Chondrocyte (in vitro differentiated cells): ENCODE measurements around the gene SIL1. TPM values are rescaled to one million over a fixed set of nuclear protein-coding genes. Genes with fewer than 3 reads are reported as not detected.

Experiments
- DNase-seq: peaks from one replicate; pipeline ENCODE4 v3.0.0; 2021; ENCODE audit warnings: mixed read lengths, low spot score
- H3K27ac Mint-ChIP-seq: one replicate; pipeline ENCODE4 v1.8.0; 2021; ENCODE audit warnings: mild to moderate bottlenecking, moderate library complexity, mixed read lengths; ENCODE audit not compliant: unreplicated experiment
- H3K27me3 Mint-ChIP-seq: 2 replicates; pipeline ENCODE4 v1.8.0; 2021; ENCODE audit warnings: low read depth, mixed read lengths
- H3K36me3 Mint-ChIP-seq: 2 replicates; pipeline ENCODE4 v1.8.0; 2021; ENCODE audit warnings: low read depth, mixed read lengths
- H3K4me1 Mint-ChIP-seq: 2 replicates; pipeline ENCODE4 v1.8.0; 2021; ENCODE audit warnings: low read depth, mild to moderate bottlenecking, mixed read lengths
- H3K4me3 Mint-ChIP-seq: one replicate; pipeline ENCODE4 v1.8.0; 2021; ENCODE audit warnings: mild to moderate bottlenecking, moderate library complexity, mixed read lengths; ENCODE audit not compliant: unreplicated experiment
- H3K9me3 Mint-ChIP-seq: 2 replicates; pipeline ENCODE4 v1.8.0; 2021; ENCODE audit warnings: low read depth, mixed read lengths
- CTCF ChIP-seq: fragments of 200-600 bp; sonication (generic); IDR thresholded peaks from 2 replicates; pipeline ENCODE4 v1.5.0; 2021; ENCODE audit warnings: antibody characterized with exemption, mild to moderate bottlenecking, moderate library complexity
- total RNA-seq: library from RNA; stranded (reverse); gene quantifications from 3 replicates; pipeline ENCODE4 v1.2.1, GENCODE V29; 2021

SIL1 gene
- total RNA-seq, 1 donor from 2014 or later = 71.1 TPM

- no peaks in the 10 kb centered on the region for H3K27me3 Mint-ChIP-seq
- peak overlapping the region; percentile 47 for H3K4me3 Mint-ChIP-seq
- DNase-seq = no peak
- peaks cover 35% of the 10 kb centered on the region for H3K4me1 Mint-ChIP-seq
- TF ChIP-seq CTCF = no peak
- H3K36me3 Mint-ChIP-seq = peaks cover 4% of the 10 kb centered on the region
- H3K27ac Mint-ChIP-seq = peak overlapping the region; percentile 97
- no peaks in the 10 kb centered on the region for H3K9me3 Mint-ChIP-seq
These were observed 66.7 kb downstream of the SIL1 start for GRCh38 chr5:139131465-139131864.

GRCh38 chr5:139131062-139131461 is 67.1 kb downstream of the SIL1 start:
- Mint-ChIP-seq H3K36me3 (peaks cover 5% of the 10 kb centered on the region), H3K27me3 (no peaks in the 10 kb centered on the region), H3K9me3 (no peaks in the 10 kb centered on the region), H3K4me3 (peak overlapping the region; percentile 47), H3K27ac (peak overlapping the region; percentile 97), H3K4me1 (peaks cover 35% of the 10 kb centered on the region)
- TF ChIP-seq CTCF = no peak
- DNase-seq = no peak

- no peak for DNase-seq
- TF ChIP-seq CTCF = no peak
- H3K27ac Mint-ChIP-seq = no peak overlapping the region
- no peak overlapping the region for H3K4me3 Mint-ChIP-seq
- H3K9me3 Mint-ChIP-seq = no peaks in the 10 kb centered on the region
- H3K4me1 Mint-ChIP-seq = peaks cover 35% of the 10 kb centered on the region
- H3K27me3 Mint-ChIP-seq = no peaks in the 10 kb centered on the region
- peaks cover 5% of the 10 kb centered on the region for H3K36me3 Mint-ChIP-seq
These were observed 68.0 kb downstream of the SIL1 start for GRCh38 chr5:139130214-139130613.

- no peak overlapping the region for H3K27ac Mint-ChIP-seq
- H3K36me3 Mint-ChIP-seq = peaks cover 7% of the 10 kb centered on the region
- TF ChIP-seq CTCF = no peak
- no peak for DNase-seq
- no peaks in the 10 kb centered on the region for H3K9me3 Mint-ChIP-seq
- H3K4me1 Mint-ChIP-seq = peaks cover 15% of the 10 kb centered on the region
- H3K4me3 Mint-ChIP-seq = no peak overlapping the region
- H3K27me3 Mint-ChIP-seq = no peaks in the 10 kb centered on the region
These were observed 71.5 kb downstream of the SIL1 start for GRCh38 chr5:139126711-139127111.

GRCh38 chr5:139125991-139126390 is 72.2 kb downstream of the SIL1 start:
- no peaks in the 10 kb centered on the region for H3K9me3 Mint-ChIP-seq
- no peak overlapping the region for H3K27ac Mint-ChIP-seq
- H3K36me3 Mint-ChIP-seq = peaks cover 7% of the 10 kb centered on the region
- H3K4me1 Mint-ChIP-seq = peaks cover 12% of the 10 kb centered on the region
- no peak for DNase-seq
- H3K4me3 Mint-ChIP-seq = no peak overlapping the region
- H3K27me3 Mint-ChIP-seq = no peaks in the 10 kb centered on the region
- no peak for TF ChIP-seq CTCF
